GM19238 (cell line): Measurements from ENCODE around the gene SMG6.
"Not testable (repeated sequence)": the region's sequence is repeated elsewhere in the genome, so short reads cannot be mapped to it uniquely, and the experiment has no call there.

Experiments used
- DNase-seq: peaks from one replicate; pipeline ENCODE4 v3.0.0; 2011; ENCODE audit warnings: low spot score; ENCODE audit not compliant: insufficient read length

The SMG6 gene

GRCh38 chr17:2303204-2304188 lies at the start of gene SMG6, which contains the start of gene SRR:
Gene SMG6 (minus strand): TSS chr17:2303785. CDS start chr17:2303720, 65 bp downstream.
Gene SRR (plus strand): TSS chr17:2303950. CDS start chr17:2315561, 11,611 bp downstream.
- peak; percentile 95 for DNase-seq

GRCh38 chr17:2351269-2351668 lies 47.7 kb upstream of the SMG6 start:
- no peak for DNase-seq

- no peak for DNase-seq
Observed at GRCh38 chr17:2347805-2348685, 44.5 kb upstream of the SMG6 start.

GRCh38 chr17:2346475-2346874 lies 42.9 kb upstream of the SMG6 start:
- DNase-seq: no peak

DNA sequence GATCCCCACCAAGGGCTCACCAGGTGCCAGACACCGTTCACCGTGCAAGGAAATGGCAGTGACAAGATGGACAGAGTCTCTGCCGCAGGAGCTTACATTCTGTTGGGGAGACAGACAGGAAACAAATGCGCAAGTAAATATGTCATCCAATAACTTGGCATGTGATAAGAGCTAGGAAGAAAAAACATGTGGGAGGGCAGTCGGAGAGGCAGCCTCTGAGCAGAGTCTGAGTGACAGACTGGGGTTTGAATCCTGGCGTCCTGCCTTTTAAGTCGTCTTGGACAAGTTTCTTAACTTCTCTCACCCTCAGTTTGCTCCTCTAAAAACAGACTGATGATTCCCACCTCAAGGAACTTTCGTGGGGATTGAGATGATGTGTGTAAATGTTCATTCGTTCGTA lies 40.9 kb upstream of the SMG6 start:
- DNase-seq: no peak

DNA sequence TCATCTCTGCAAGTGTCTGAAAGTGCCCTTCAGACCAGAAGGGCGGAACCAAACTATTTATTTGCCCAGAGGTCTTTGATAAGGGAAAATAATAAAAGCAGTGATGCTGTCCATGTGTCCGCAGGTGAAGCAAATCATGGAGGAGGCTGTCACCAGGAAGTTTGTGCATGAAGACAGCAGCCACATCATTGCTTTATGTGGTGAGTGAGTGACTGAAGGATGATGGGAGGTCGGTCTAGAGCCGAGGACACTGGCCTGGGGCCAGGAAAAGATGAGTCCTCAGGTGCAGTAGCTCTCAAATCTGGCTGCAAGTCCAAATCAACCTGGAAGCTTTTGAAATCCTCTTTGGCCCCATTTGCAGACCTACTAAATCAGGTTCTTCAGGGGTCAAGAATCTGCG lies 39.8 kb upstream of the SMG6 start:
- DNase-seq: no peak

- no peak for DNase-seq
Observed at GRCh38 chr17:2338315-2338657, 34.7 kb upstream of the SMG6 start.

GRCh38 chr17:2337544-2338314 lies 34.1 kb upstream of the SMG6 start:
- DNase-seq: peak; percentile 70

DNA sequence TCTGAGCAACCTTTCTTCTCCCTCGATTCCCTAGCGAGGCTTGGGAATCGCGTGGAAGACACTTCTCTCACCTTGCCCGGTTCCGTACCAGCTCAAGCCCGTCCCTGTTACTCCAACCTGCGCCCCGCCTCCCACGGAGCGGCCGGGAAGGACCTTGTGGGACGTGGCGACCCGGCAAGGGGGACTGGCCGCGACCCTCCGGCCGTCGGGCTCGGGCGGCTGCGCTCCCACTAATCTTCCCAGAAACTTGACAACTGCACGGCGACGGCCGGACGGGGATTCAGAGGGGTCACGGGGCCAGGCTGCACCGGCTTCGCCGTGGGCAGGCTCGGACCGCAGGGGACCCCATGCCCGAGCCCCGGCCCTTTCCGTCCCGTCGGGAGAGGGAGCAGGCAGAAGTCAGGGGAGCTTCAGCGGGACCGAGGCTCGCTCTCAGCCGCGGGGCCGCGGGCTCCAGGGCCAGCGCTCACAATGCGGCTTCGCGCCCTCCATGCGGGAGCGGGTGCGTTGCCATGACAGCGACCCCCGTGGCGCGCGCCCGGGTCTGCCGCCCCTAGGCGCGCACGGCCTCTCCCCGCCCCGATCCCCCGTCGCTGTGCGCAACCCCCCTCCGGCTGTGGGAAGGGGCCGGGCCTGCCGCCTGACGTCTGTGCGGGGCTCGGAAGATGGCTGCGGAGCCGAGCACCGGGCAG lies 33.4 kb upstream of the SMG6 start, which contains the start of gene SGSM2:
Gene SGSM2, plus strand, starts transcription at position 650 of the 692 bp plus-strand sequence. CDS start 188 bp downstream, outside the sequence.
- DNase-seq: peak; percentile 81

DNA sequence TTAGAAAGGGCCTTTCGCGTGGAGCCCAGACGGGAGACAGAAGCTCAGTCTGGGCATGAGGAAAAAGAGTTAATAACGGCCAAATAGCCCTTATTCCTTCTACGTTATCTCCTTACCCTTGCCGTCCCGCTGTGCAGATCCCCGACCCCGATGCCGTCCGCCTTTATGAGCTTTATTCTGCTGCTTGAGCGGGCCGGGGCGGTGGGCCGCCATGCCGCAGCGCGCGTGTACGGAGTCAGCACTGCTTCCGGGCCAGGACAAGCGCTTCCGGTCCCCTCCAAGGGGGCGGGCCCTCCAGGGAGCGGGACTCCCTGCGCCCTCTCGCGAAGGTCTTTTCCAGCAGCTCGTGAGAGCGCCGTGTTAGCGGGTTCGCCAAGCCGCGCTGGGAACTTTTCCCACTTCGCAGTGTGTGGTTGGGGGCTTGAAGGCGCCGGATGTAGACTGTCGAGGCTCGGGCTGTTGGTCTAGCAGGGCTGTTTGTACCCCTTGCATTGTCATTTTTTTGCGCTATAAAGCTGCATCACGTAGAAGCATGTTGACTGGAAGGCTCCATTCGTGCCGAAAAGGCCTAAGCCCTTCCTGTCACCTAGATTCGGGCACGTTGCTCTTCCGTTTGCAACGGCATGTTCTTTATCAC lies 32.7 kb upstream of the SMG6 start, which contains the start of gene TSR1:
Gene TSR1, minus strand, starts transcription at position 243 of the 637 bp plus-strand sequence. Its CDS starts 30 bp downstream, at position 213.
- peak; percentile 99 for DNase-seq

- DNase-seq: no peak
Observed at GRCh38 chr17:2335726-2336214, 32.2 kb upstream of the SMG6 start.

DNA sequence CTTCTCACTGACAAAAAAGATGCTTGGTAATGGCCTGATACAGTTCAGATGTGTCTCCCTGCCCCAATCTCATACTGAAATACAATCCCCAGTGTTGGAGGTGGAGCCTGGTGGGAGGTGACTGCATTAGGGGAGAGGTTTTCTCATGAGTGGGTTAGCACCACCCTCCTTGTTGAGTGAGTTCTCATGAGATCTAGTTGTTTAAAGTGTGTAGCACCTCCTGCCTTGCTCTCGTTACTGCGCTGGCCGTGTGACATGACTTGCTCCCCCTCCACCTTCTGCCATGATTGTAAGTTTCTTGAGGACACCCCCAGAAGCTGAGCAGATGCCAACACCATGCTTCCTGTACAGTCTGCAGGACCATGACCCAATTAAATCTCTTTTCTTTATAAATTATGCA lies 27.7 kb upstream of the SMG6 start:
- DNase-seq: no peak

- no peak for DNase-seq
Observed at GRCh38 chr17:2323629-2324314, 20.2 kb upstream of the SMG6 start.

DNA sequence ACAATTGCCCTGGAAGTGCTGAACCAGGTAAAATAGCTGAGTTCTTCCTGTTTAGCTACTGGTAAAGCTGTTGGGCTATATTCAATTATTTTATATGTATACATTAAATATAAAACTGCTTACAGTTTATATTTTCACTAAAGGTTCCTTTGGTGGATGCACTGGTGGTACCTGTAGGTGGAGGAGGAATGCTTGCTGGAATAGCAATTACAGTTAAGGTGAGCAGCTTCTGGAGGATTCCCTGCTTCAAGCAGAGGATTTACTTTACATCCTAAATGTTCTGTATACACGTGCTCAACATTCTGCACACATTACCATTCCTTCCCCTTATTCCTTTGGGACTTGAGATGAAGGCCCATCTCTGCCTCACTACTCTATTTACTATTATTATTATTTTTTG lies 17.8 kb upstream of the SMG6 start:
- DNase-seq: no peak

- DNase-seq: no peak
Observed at GRCh38 chr17:2319051-2319450, 15.5 kb upstream of the SMG6 start.

DNA sequence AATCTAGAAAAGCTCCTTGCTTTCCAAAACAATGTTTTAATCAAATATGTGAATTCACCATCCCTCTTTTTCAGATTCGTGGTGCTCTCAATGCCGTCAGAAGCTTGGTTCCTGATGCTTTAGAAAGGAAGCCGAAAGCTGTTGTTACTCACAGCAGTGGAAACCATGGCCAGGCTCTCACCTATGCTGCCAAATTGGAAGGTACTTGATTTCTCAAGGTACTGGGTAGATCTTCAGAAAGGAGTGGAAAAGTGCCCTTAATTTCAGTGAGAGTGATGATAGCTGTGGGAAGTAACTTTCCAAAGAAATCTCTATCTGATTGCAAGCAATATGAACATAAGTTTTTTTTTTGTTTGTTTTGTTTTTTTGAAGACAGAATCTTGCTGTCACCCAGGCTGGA lies 14.2 kb upstream of the SMG6 start:
- no peak for DNase-seq

DNA sequence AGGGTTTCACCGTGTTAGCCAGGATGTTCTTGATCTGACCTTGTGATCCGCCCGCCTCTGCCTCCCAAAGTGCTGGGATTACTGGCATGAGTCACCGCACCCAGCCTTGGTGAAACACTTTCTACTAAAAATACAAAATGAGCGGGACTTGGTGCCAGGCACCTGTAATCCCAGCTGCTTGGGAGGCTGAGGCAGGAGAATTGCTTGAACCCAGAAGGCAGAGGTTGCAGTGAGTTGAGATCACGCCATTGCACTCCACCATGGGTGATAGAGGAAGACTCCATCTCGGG lies 13.3 kb upstream of the SMG6 start:
- not testable (repeated sequence) for DNase-seq

GRCh38 chr17:2312736-2313135 lies 9.2 kb upstream of the SMG6 start:
- DNase-seq: no peak
